ENCODE results near the gene TMPRSS5.
"Not testable (repeated sequence)": the region's sequence is repeated elsewhere in the genome, so short reads cannot be mapped to it uniquely, and the experiment has no call there.

Gene TMPRSS5

DNA sequence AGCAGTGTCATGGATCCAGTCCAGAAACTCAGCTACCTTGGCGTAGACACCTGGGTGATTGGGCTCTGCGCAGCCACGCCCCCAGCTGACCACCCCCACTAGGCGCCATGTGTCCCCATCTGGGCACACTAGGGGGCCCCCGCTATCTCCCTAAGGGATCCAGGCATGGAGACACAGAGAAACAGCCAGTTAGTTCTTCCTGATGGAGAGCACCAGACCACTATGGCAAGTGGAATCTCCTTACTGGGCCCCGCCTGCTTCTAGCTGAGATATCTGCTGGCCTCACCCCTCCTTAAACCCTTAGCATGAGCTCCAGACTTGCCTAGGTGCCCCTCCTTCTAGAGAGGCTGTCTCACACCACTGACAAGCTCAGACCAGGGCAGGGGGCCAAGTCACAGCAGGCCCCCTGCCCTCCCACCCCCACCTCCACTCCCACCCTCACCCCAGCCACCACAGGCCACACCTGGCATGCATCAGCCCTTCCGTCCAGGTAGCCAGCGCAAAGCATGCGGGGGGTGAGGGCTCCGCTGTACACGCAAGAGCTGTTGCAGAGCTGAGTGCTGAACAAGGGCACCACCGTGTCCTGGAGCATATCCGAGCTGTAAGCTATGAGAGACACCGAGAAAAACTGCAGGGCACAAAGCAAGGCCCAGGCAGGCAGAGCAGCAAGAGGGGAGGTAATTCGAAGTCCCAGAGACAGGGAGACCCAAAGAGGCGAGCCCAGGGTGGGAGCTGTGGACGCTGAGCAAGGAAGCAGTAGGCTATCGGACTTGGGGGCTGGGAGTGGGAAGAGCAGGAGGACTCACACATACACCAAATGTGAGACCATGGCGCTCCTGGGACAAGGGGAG is 16.1 kb downstream of the TMPRSS5 start:
- Mint-ChIP-seq H3K4me3 (no peak overlapping the region), H3K36me3 (peaks cover 3% of the 10 kb centered on the region), H3K27ac (no peak overlapping the region), H3K4me1 (peaks cover 5% of the 10 kb centered on the region), H3K27me3 (no peaks in the 10 kb centered on the region), H3K9me3 (no peaks in the 10 kb centered on the region)
- ATAC-seq (ENCODE audit: low read depth) (no peak), DNase-seq (ENCODE audit: low spot score in 2 of 2) (no peak)

DNA sequence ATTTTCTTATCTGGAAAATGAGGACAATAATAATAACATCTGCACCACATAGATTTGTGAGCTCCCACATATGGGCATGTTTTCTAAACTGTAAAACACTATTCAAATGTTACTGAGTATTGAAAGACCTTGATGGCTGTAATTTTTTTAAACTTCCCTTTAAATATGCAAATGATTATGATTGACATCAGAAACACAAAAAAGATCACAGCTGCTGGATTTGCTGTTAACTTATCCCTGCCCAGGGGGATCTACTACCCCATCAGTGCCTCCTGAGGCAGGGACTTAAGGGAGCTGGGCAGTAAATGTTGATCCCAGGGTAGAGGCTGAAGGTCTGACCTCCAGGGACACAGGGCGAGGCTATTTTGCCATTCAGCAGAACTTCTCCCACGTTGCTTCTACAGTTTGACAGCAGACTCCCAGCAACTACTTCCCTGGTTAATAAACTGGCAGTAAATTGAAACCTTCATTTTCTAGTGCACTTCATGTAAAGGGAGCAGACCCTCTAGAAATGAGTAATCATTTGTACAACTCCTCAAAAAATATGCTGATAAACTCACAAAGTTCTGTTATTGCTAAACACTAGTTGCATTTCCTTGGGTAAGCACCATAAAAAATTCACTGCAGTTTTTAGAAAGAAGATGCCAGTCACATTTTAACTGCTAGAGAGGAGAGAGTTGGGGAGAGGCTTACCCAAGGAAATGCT is 20.3 kb downstream of the TMPRSS5 start:
- no peak for ATAC-seq (ENCODE audit: low read depth)
- no peak overlapping the region for H3K27ac Mint-ChIP-seq

DNA sequence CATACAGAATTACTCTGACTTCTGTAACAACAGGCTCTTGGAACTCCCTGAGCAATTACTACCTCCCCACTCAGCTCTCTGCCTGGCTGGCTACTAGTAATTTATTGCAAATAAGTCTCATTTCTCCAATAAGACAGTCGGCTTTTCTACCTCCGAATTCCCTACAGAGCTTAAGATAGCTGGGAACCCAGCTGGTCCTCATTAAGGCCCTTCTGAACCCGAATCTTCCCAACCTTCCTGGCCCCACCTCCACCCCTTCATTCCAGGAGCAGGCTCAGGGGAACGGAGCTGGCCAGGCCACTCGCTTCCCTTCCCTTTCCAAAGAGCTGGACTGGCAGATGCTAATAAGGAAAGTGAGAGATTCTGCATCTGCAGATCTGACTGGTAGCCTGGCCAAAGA is 21.6 kb downstream of the TMPRSS5 start:
- Mint-ChIP-seq H3K36me3 (peaks cover 1% of the 10 kb centered on the region), H3K27ac (no peak overlapping the region), H3K4me3 (no peak overlapping the region), H3K4me1 (peaks cover 5% of the 10 kb centered on the region), H3K27me3 (no peaks in the 10 kb centered on the region), H3K9me3 (no peaks in the 10 kb centered on the region)
- DNase-seq (ENCODE audit: low spot score in 2 of 2), result no peak
- ATAC-seq (ENCODE audit: low read depth), result no peak

More for the DNA sequence above, 20.3 kb downstream of the TMPRSS5 start:
- no peaks in the 10 kb centered on the region for H3K9me3 Mint-ChIP-seq
- DNase-seq (ENCODE audit: low spot score in 2 of 2), result no peak
- no peaks in the 10 kb centered on the region for H3K27me3 Mint-ChIP-seq
- no peak overlapping the region for H3K4me3 Mint-ChIP-seq
- peaks cover 5% of the 10 kb centered on the region for H3K4me1 Mint-ChIP-seq
- H3K36me3 Mint-ChIP-seq, result peaks cover 1% of the 10 kb centered on the region

DNA sequence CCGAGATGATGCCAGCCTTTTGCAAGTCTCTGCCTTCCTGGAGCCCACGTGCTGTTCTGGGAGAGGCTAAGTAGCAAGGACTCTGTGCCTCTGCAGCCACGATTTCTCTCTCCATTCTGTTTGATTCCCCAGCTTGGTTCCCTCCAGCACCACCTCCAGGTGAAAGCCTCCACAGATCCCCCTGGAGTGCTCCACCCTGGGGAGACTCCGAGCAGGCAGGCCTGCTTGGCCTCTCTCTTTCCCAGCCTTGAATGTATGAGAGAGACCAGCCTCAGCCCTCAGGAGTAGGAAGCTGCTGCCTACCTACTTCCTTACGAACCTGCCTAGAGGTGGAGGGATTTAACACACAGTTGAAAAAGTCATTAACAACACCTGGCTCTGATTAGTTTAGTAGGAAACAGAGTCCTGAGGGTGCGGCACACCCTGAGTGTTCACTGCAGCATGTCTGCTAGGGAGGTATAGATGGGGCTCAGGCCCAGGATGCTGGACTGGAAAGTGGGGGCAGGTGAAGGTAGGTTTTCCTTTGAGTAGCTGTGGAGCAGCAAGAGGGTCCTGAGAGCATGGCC is 22.5 kb downstream of the TMPRSS5 start:
- peaks cover 5% of the 10 kb centered on the region for H3K4me1 Mint-ChIP-seq

DNA sequence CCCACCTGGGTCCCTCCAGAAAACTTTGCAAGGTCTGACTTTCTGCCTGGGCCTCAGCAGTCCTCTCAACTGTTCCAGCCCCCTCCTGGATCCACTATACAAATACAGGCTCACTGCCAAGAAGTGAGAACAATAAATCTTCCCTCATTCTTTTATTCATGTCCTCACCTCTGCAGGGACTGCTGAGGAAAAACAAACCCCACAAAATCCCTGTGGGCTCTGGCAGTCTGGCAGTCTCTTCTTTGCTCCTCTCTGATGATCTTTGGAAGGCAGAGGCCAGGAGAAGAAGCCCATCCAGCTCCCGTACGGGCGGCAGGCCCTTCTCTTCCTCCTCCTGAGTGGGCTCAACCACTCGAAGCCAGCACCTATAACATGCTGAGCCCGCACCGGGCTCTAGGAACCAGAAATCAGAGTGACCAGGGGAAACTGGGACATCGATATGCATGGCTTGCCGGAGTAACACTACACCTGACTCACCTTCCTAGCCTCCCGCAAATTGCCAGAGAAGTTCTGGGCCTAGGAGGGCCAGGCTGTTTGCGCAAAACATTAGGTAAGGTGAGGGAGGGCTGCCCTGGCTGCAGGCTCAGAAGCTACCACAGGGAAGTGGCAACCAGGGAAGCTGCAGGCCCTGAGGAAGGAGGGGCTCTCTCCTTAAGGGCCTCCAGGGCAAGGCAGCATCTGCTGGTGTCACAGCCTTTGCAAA is 24.2 kb downstream of the TMPRSS5 start:
- H3K9me3 Mint-ChIP-seq, result no peaks in the 10 kb centered on the region
- no peak overlapping the region for H3K4me3 Mint-ChIP-seq
- H3K4me1 Mint-ChIP-seq, result peaks cover 5% of the 10 kb centered on the region
- H3K27me3 Mint-ChIP-seq, result peaks cover 5% of the 10 kb centered on the region
- ATAC-seq (ENCODE audit: low read depth) (no peak), DNase-seq (ENCODE audit: low spot score in 2 of 2) (no peak)
- H3K27ac Mint-ChIP-seq, result no peak overlapping the region
- peaks cover 1% of the 10 kb centered on the region for H3K36me3 Mint-ChIP-seq

More for the DNA sequence above, 22.5 kb downstream of the TMPRSS5 start:
- ATAC-seq (ENCODE audit: low read depth) (no peak), DNase-seq (ENCODE audit: low spot score in 2 of 2) (no peak)
- no peak overlapping the region for H3K27ac Mint-ChIP-seq
- no peaks in the 10 kb centered on the region for H3K9me3 Mint-ChIP-seq
- no peak overlapping the region for H3K4me3 Mint-ChIP-seq
- H3K27me3 Mint-ChIP-seq, result no peaks in the 10 kb centered on the region
- H3K36me3 Mint-ChIP-seq, result peaks cover 1% of the 10 kb centered on the region

DNA sequence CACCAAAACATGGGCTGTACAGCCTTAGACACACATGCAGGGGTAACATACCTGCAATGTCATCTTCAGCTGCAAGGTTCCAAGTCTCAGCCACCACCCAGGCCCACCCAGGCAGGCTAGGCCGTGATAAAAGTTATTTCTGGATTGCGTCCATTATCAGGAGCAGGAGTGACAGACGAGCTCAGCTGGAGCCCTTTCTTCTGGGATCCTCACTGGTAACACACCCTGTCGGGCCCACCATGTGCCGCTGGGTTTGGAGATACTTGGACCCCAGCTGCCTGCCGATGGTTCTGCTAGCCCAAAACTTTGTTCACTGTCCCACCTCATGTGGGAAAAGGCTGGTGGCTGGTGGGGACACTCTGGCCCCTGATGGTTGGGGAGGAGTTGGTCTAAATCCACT is 24.8 kb downstream of the TMPRSS5 start:
- DNase-seq (ENCODE audit: low spot score in 2 of 2), result no peak
- H3K9me3 Mint-ChIP-seq, result no peaks in the 10 kb centered on the region
- H3K4me1 Mint-ChIP-seq, result peaks cover 5% of the 10 kb centered on the region
- no peak overlapping the region for H3K27ac Mint-ChIP-seq
- H3K36me3 Mint-ChIP-seq, result peaks cover 1% of the 10 kb centered on the region
- ATAC-seq (ENCODE audit: low read depth), result no peak
- no peak overlapping the region for H3K4me3 Mint-ChIP-seq
- H3K27me3 Mint-ChIP-seq, result peaks cover 5% of the 10 kb centered on the region

DNA sequence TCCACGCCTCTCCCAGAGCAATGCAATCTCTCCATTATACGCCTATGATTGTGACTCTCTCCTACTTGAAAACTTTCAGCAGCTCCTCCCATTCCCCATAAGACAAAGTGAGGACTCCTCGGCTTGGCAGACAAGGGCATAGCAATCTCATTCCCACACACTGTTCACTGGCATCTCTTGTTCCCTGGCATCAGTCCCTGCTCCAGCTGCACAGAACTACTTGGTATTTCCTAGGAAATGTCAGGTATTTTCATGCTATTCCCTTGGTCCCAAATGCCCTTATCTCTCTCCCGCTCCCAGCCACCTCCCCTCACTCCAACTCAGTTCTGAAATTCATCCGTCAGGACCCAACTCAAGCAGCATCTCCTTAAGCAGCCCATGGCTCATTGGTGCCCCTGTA is 28.4 kb downstream of the TMPRSS5 start:
- no peak for DNase-seq (ENCODE audit: low spot score in 2 of 2)
- Mint-ChIP-seq H3K36me3 (no peaks in the 10 kb centered on the region), H3K27me3 (peaks cover 9% of the 10 kb centered on the region), H3K27ac (no peak overlapping the region), H3K4me1 (no peaks in the 10 kb centered on the region), H3K9me3 (no peaks in the 10 kb centered on the region), H3K4me3 (no peak overlapping the region)
- no peak for ATAC-seq (ENCODE audit: low read depth)

DNA sequence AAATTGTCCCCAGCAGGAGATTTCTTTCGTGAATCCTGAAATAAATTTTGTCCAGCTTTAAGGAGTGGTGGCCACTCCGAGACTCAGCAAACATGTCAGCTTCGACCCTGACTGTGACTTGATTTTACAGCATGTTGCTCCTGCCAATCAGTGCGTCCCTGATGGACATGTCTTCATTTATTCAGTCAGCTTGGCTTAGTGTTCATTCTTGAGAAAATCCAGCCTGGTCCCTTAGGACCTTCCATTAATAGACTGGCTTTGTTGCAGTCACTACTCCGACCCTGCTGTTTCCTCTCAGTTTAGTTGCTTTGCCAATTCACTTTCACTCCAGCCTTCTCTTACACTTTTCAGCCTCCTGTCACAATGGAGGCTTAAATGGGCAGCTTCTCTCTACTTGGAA is 30.5 kb downstream of the TMPRSS5 start:
- Mint-ChIP-seq H3K27ac (no peak overlapping the region), H3K4me3 (no peak overlapping the region), H3K27me3 (peaks cover 11% of the 10 kb centered on the region), H3K9me3 (no peaks in the 10 kb centered on the region), H3K36me3 (no peaks in the 10 kb centered on the region), H3K4me1 (no peaks in the 10 kb centered on the region)
- DNase-seq (ENCODE audit: low spot score in 2 of 2) (no peak), ATAC-seq (ENCODE audit: low read depth) (no peak)

DNA sequence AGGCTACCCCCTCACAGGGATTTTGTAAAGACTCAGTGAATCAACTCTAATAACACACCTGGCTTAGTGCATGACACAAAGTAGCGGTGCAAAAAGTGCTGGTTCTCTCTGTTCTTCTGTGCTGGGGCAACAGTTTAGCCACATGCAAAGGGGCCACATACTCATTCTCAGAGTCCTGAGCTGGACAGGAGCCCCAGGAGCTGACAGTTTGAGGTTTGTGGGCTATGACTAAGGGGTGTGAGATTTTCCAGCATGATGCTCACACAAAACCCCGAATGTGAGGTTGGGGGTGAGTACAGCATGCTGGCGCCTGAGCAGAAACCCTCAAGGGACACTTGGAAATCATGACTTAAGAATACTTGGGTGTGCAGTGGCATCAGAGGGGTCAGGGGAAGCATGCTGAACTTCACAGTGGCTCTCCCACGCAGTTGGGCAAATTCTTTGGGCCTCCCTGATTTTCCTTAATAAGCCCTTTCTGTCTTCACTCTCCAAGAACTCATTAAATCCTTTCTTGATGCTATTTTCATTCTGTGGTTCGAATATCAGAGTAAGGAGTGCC is 31.0 kb downstream of the TMPRSS5 start:
- ATAC-seq (ENCODE audit: low read depth) (no peak), DNase-seq (ENCODE audit: low spot score in 2 of 2) (no peak)
- Mint-ChIP-seq H3K36me3 (no peaks in the 10 kb centered on the region), H3K27me3 (peaks cover 11% of the 10 kb centered on the region), H3K27ac (no peak overlapping the region), H3K4me3 (no peak overlapping the region), H3K9me3 (no peaks in the 10 kb centered on the region), H3K4me1 (no peaks in the 10 kb centered on the region)

DNA sequence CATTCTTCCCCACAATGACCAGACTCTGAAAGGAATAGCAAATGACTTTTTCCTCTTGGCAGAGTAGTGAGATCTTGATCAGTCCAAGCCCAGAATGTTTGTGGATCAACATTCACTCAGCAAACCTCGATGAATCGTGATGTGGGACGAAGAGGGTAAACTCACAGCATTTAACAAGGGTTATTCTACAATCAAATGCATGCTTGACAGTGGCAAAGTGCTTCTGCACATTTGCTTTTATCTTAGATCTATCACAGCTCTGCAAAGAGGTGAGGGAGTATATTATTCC is 31.8 kb downstream of the TMPRSS5 start:
- peaks cover 11% of the 10 kb centered on the region for H3K27me3 Mint-ChIP-seq
- no peak overlapping the region for H3K4me3 Mint-ChIP-seq
- no peak overlapping the region for H3K27ac Mint-ChIP-seq
- no peak for DNase-seq (ENCODE audit: low spot score in 2 of 2)
- no peak for ATAC-seq (ENCODE audit: low read depth)
- no peaks in the 10 kb centered on the region for H3K4me1 Mint-ChIP-seq
- no peaks in the 10 kb centered on the region for H3K9me3 Mint-ChIP-seq
- H3K36me3 Mint-ChIP-seq, result no peaks in the 10 kb centered on the region

DNA sequence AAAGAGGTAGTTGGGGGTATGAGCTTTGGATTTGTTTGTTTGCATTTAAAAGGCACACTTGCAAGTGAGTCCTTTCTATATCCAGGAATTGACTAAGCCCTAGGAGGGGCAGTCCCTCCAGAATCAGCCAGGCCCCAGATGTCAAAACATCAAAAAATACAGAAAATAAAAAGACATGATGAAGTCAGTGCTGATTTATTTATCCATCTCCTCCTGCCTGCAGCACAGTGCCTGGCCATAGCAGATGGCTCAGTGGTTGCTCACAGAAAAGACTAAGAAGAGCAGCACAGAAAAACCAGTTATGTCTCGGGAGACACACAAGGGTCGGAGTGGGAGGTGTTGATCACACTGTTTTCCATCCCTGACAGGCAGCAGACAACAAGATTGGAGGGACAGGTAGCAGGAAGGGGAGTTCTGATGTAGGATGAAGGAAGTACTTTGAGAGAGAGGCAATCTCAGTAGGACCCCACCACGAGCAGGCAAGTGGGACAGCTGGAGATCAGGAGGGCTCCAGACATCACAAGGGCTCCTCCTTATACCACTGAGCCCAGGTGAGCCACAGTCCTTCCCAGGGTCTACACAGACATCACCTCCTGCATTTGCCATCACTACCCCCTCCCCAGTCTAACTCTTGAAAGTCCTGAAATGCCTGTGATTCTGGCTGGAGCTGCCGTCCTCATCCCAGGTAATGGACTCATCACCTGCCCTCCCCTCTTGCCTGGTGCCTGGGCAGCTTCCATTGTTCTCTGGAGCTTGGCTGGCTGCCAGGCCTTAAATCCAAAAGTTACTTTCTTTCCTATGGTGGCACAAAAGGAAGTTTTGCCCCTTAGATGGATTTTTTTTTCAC is 32.3 kb downstream of the TMPRSS5 start:
- Mint-ChIP-seq H3K4me3 (no peak overlapping the region), H3K27ac (no peak overlapping the region), H3K27me3 (peaks cover 11% of the 10 kb centered on the region), H3K4me1 (no peaks in the 10 kb centered on the region), H3K9me3 (no peaks in the 10 kb centered on the region), H3K36me3 (no peaks in the 10 kb centered on the region)
- no peak for DNase-seq (ENCODE audit: low spot score in 2 of 2)
- no peak for ATAC-seq (ENCODE audit: low read depth)

DNA sequence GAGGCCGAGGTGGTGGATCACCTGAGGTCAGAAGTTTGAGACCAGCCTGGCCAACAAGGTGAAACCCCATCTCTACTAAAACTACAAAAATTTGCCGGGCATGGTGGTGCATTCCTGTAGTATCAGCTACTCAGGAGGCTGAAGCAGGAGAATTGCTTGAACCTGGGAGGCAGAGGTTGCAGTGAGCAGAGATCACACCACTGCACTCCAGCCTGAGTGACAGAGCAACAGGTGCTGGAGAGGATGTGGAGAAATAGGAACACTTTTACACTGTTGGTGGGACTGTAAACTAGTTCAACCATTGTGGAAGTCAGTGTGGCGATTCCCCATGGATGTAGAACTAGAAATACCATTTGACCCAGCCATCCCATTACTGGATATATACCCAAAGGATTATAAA is 34.2 kb downstream of the TMPRSS5 start:
- ATAC-seq (ENCODE audit: low read depth); H3K9me3 Mint-ChIP-seq; H3K27ac Mint-ChIP-seq; H3K27me3 Mint-ChIP-seq; H3K4me3 Mint-ChIP-seq; H3K4me1 Mint-ChIP-seq; H3K36me3 Mint-ChIP-seq; DNase-seq (ENCODE audit: low spot score in 2 of 2): not testable (repeated sequence)

DNA sequence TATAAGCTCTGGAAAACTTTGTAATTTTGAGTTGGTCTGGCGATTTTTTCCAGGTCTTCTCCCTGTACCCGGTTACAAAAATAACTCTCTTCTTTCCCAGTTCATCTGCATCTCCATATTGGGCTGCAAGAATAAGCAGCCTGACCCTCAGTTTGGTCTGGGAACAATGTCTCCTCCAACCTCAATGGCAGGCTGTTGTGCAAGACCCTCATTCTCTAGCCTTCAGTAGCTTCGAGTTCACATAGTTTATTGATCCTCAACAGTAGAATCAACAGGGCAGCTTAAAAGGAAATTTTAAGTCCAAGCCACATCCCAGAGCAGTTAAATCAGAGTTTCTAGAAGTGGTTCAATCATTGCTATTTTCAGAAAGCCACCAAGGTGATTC is 35.3 kb downstream of the TMPRSS5 start:
- Mint-ChIP-seq H3K4me3 (no peak overlapping the region), H3K36me3 (peaks cover 2% of the 10 kb centered on the region), H3K27me3 (peaks cover 5% of the 10 kb centered on the region), H3K9me3 (peaks cover 8% of the 10 kb centered on the region), H3K27ac (no peak overlapping the region), H3K4me1 (no peaks in the 10 kb centered on the region)
- DNase-seq (ENCODE audit: low spot score in 2 of 2) (no peak), ATAC-seq (ENCODE audit: low read depth) (no peak)

All from memory B cell (primary cell).